ENCODE data around the gene TCEA3.

The TCEA3 gene

DNA sequence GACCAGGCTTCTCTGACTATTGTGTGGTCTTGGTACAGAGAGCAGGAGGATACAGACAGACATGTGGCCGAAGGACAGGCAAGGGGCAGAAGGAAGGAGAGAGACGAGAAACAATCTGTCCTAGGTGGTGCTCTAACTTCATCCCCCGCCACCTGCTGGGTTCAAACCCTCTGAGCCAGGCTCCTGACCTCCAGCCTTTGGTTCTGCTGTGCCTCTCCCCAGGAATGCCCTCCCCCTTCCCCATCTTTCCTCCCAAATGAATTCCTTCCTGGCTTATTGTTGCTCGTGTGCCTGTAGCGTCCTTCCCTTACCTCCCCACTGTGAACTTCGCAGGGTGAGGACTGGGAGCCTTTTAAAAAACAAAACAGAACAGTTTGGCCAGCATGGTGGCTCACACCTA is 5.4 kb downstream of the TCEA3 start:
- DNase-seq, result no peak

DNA sequence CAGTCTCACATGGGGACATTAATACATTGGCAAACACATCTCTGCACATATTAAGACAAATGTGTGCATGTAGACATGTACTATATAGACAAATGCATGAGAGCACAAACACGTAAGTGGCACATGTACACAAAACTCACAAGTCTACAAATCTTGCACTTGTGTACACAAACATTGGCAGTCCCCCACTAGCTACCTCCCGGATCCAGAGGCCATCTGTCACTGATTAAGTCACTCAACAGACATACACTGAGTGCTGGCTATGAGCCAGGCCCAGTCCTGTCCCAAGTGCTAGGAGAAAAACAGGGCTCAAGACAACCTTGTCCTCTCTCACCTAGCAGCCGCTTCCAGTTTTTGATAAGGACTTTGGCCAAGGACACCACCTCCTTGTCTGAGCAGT is 7.0 kb downstream of the TCEA3 start:
- DNase-seq, result no peak

DNA sequence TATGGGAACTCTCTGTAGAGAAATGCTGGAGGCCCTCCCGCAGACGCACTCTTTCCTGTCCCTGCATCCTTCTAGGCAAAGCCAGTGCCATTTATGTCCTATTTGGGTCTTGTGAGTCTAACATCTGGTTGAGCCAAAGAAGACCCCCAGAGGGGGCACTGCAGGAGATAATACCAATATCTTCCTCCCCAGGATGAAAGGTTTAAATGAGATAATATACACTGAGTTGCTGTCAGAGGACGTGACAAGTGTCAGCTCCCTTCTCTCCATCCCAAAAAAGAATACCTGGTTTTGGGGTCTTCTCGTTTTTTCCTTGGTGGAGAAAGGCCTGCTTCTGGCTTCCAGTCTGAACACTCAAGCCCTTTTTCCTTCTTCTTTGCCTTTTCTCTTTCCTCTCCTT is 7.6 kb downstream of the TCEA3 start:
- DNase-seq, result no peak

- no peak for DNase-seq
Measured at GRCh38 chr1:23408797-23409290, 15.7 kb downstream of the TCEA3 start.

DNA sequence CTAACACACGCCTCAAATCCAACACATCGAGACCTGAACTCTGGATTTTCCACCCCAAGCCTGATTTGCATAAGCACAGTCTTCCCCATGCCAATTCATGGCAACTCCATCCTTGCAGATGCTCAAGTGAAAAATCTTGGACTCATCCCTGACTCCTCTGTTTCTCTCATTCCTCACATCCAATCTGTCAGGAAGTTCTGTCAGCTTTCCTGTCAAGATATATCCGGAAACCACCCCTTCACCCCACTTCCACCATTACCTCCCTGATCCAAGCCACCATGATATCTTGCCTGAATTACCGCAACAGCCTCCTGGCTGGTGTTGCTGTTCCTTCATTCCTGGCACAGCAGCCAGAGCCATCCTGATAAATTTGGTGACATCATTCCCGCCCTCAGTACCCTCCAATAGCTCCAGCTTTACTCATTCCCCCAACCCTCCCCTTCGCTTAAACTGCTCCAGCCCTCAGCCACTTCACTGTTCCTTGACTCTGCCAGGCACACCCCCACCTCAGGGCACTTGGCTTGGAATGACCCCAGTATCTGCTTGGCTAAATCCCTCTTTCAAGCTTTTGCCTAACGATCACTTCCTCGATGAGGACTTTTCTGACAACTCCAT is 17.4 kb downstream of the TCEA3 start:
- no peak for DNase-seq

- no peak for DNase-seq
Measured at GRCh38 chr1:23405946-23406345, 18.6 kb downstream of the TCEA3 start.

DNA sequence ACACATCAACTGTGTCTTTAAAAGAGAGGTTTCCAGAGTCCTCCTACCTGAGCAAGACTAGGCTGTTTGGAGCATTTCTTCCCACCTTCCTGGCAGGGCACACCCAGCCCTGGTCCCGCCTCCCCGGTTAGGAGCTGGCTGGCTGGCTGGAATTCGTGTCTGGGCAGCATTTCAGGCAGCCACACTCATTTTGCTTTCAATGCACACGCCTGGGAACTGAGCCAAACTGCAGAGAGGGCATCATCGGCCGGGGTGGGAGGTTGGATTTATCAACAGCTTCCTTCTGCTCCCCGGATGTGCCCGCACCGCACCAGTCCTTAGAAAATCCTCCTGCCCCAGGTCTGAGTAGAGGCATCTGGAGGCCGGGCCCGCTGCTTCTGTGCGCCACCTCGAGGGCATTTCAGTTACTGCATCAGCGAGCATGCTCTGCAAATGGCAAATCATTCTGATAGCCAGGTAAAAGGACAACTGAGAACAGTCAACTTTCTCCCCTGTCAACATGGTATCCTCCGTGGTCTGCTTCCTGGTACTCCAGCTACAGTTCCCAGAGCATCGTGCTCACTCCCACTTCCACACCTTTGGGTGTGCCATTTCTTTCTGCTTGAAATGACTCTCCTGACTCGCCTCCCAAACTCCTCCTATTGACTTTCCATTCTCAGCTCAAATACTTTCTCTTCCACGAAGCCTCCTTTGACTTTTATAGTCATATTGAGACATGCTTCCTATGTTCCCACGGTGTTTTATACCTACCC is 20.6 kb downstream of the TCEA3 start:
- DNase-seq, result peak; percentile 55

GRCh38 chr1:23403355-23403734 is 21.2 kb downstream of the TCEA3 start:
- no peak for DNase-seq

DNA sequence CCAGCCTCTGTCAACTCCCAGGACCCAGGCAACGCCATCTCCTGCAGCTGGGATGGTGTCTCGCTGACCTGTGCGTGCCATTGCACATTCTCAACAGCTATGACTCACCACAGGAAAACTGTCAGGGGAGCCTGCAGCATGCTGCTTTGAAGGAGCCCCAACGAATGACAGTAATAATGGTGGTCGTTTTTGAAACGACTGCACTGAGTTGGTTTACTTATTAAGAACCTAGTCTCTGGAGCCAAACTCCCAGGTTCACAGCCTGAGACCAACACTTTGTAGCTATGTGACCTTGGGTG is 21.6 kb downstream of the TCEA3 start:
- peak; percentile 55 for DNase-seq

DNA sequence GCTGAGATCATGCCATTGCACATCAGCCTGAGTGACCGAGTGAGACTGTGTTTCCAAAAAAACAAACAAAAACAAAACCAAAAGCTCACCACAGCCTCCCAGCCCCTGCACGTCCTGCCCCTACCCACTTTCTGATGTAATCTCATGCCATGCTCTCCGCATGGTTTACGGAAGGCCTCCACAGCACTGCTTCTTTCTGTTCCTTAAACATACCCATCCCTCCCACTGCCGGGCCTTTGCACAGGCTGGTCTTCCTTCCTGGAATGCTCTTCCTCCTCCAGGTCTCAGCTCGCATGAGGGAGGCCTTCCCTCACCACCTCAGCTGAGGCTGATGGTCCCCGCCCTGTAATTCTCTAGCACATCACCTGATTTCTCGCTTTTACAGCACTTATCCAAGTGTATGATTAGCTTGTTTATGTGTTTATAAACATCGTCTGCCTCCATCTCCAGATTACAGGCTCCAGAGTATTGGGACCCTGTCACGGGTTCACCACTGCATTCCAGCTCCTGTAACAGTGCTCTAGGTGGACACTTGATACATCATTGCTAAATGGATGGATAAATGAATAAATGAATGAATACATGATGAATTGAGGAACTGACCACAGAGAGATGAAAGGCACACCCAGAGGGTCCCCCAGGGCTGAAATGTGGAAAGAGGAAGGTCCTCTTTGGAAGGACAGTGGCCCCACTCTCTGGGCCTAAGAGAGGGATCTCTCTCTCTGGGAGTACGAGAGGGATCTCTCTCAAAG is 22.1 kb downstream of the TCEA3 start:
- DNase-seq, result no peak

DNA sequence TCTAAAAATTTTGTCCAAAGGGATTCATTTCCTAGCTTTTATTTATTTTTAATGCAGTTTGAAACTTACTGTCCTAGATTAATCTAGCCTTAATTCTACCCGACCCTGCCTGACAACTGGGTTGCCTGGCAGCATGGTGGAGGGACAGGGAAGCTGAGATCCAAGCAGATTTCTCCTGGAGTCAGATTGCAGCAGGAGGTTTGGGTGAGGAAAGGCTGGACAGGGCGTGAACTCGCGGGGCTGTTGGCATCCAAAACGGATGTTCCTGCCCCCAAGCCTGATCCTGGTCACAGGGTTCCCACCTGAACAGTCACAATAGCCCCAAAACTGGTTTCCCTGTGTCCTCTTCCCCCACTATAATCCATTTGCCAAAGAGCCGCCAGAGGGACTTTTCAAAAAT is 23.2 kb downstream of the TCEA3 start:
- no peak for DNase-seq

GRCh38 chr1:23400324-23401114 is 24.0 kb downstream of the TCEA3 start:
- DNase-seq, result no peak

DNA sequence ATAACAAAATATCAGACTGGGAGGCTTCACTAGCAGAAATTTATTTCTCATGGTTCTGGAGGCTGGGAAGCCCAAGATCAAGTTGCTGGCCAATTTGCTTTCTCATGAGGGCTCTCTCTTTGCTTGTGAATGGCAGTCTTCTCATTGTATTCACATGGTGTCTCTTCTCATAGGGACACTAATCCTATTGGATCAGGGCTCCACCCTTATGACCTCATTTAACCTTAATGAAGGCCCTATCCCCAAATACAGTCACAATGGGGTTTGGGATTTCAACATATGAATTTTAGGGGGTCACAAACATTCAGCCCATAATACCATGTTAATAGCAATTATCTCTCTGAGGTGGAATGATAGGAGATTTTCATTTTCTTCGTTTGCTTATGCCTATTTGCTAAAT is 25.3 kb downstream of the TCEA3 start:
- no peak for DNase-seq

- no peak for DNase-seq
Measured at GRCh38 chr1:23397908-23398307, 26.6 kb downstream of the TCEA3 start.

GRCh38 chr1:23396380-23396779 is 28.2 kb downstream of the TCEA3 start:
- no peak for DNase-seq

DNA sequence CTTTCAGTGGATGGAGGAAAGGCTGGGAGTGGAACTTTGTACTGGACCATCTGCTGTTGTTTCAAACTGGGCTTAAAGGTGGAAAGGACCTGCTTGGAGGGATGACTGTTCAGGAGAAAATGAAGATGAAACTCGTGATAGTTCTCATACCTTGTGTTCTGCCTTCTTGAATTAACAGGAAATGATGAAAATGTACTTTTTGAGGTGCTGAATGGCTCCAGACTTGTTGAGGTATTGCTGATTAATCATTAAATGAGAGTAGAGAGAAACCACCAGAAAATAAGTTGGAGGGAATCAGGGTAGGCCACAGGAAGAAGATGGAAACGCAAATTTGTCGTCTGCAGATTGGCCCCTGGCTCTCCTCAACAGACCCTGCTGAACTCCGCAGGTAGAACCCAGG is 28.7 kb downstream of the TCEA3 start:
- no peak for DNase-seq

GRCh38 chr1:23395154-23395724 is 29.3 kb downstream of the TCEA3 start:
- DNase-seq, result no peak

DNA sequence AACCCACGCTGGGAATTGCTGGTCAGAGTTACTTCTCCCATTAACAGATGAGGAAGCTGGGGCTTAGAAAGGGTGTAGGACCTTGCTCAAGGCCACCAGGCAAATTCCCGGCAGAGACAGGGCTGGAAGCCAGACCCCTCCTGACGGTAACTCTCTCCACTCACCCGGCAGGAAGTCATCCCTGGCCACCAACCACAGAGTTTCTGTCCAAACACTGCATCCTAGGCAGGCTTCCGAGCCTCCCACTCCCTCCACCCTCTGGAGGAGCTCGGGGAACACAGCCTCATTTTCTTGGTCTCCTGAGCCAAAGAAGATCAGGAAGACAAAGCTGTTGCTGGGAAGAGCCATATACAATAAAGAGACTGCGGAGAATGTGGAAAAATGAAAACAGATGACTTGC is 29.9 kb downstream of the TCEA3 start:
- no peak for DNase-seq

GRCh38 chr1:23394181-23394580 is 30.4 kb downstream of the TCEA3 start:
- no peak for DNase-seq

GRCh38 chr1:23393706-23394105 is 30.8 kb downstream of the TCEA3 start:
- DNase-seq, result no peak

GRCh38 chr1:23392125-23392855 is 32.3 kb downstream of the TCEA3 start:
- DNase-seq, result no peak

DNA sequence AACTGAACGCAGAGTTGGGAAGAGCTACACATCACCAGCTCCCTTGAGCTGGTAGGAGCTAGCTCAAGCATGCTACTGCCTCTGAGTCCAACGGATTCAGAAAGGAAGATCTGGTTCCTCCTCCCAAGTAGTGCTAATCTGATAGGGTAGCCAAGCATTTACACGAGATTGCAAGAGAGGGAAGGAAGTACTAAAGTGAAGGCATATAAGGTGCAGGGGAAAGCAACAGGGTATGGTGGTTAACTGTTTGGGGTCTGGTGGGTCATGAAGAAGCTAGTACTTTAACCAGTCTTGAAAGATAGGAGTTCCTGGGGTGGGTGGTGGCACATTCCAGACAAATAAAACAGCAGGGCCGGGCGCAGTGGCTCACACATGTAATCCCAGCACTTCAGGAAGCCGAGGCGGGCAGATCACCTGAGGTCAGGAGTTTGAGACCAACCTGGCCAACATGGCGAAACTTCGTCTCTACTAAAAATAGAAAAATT is 34.7 kb downstream of the TCEA3 start:
- no peak for DNase-seq

Measured in 8988T (cell line).